Liver (tissue), 9 donors: ENCODE results near the gene GLMN. TPM values are rescaled to one million over a fixed set of nuclear protein-coding genes. Genes with fewer than 3 reads are reported as not detected.
"Not testable (repeated sequence)": the region's sequence is repeated elsewhere in the genome, so short reads cannot be mapped to it uniquely, and the experiment has no call there.

Experiments used
- DNase-seq: peaks from one replicate; pipeline ENCODE4 v3.0.0-alpha.2; 2017; ENCODE audit warnings: low spot score
- H3K27ac ChIP-seq, 2 donors: one replicate each; pipeline ENCODE4 v1.7.0; 2013; ENCODE audit warnings: inconsistent platforms in 2 of 2, low read length in 2 of 2, control low read depth in 1 of 2, low read depth in 1 of 2, mild to moderate bottlenecking in 1 of 2
- H3K27me3 ChIP-seq, 4 donors: one replicate each; pipeline versions ENCODE4 v1.6.1 to v1.7.0; 2013; ENCODE audit warnings: low read length in 3 of 4, inconsistent platforms in 1 of 4, mild to moderate bottlenecking in 1 of 4, moderate library complexity in 1 of 4; ENCODE audit not compliant: control insufficient read depth in 4 of 4, insufficient read depth in 4 of 4
- H3K36me3 ChIP-seq, 4 donors: one replicate each; pipeline versions ENCODE4 v1.6.1 to v1.7.0; 2013; ENCODE audit warnings: low read length in 3 of 4, mild to moderate bottlenecking in 3 of 4, low read depth in 1 of 4, moderate library complexity in 1 of 4; ENCODE audit not compliant: control insufficient read depth in 4 of 4, insufficient read depth in 3 of 4
- H3K4me1 ChIP-seq, 4 donors: one replicate each; pipeline versions ENCODE4 v1.6.1 to v1.7.0; 2013; ENCODE audit warnings: low read length in 3 of 4, mild to moderate bottlenecking in 3 of 4, moderate library complexity in 1 of 4; ENCODE audit not compliant: control insufficient read depth in 4 of 4, insufficient read depth in 4 of 4
- H3K4me3 ChIP-seq, 3 donors: one replicate each; pipeline versions ENCODE4 v1.6.1 to v1.7.0; 2013; ENCODE audit warnings: low read length in 3 of 3, control low read depth in 1 of 3, low read depth in 1 of 3, mild to moderate bottlenecking in 1 of 3
- H3K9ac ChIP-seq, 2 donors: one replicate each; pipeline ENCODE4 v1.7.0; 2013; ENCODE audit warnings: low read length in 2 of 2, mild to moderate bottlenecking in 2 of 2, moderate library complexity in 2 of 2, control low read depth in 1 of 2, low read depth in 1 of 2
- H3K9me3 ChIP-seq, 4 donors: one replicate each; pipeline versions ENCODE4 v1.6.1 to v1.7.0; 2013; ENCODE audit warnings: low read length in 3 of 4; ENCODE audit not compliant: control insufficient read depth in 4 of 4
- EGR1 ChIP-seq, 2 donors: IDR thresholded peaks; 2 replicates each; pipeline ENCODE4 v1.6.1; 2016 to 2018; ENCODE audit warnings: antibody characterized with exemption in 2 of 2, low read depth in 2 of 2
- FOXA1 ChIP-seq: IDR thresholded peaks from 2 replicates; pipeline ENCODE4 v1.6.1; 2016; ENCODE audit warnings: antibody characterized with exemption
- FOXA2 ChIP-seq: IDR thresholded peaks from 2 replicates; pipeline ENCODE4 v1.6.1; 2016; ENCODE audit warnings: antibody characterized with exemption
- GABPA ChIP-seq, 2 donors: IDR thresholded peaks in 1 of 2; conservative IDR thresholded peaks in 1 of 2; 2 replicates each; pipeline ENCODE4 v1.6.1; 2016; ENCODE audit warnings: antibody characterized with exemption in 2 of 2, mild to moderate bottlenecking in 1 of 2, moderate library complexity in 1 of 2
- HNF4A ChIP-seq, 2 donors: conservative IDR thresholded peaks; 2 replicates each; pipeline ENCODE4 v1.6.1; 2016; ENCODE audit warnings: antibody characterized with exemption in 2 of 2, mild to moderate bottlenecking in 2 of 2
- HNF4G ChIP-seq: IDR thresholded peaks from 2 replicates; pipeline ENCODE4 v1.6.1; 2016; ENCODE audit warnings: antibody characterized with exemption
- JUND ChIP-seq, 2 donors: IDR thresholded peaks; 2 replicates each; pipeline ENCODE4 v1.6.1; 2016; ENCODE audit warnings: antibody characterized with exemption in 2 of 2
- NR2F2 ChIP-seq: IDR thresholded peaks from 2 replicates; pipeline ENCODE4 v1.6.1; 2016; ENCODE audit warnings: antibody characterized with exemption
- RAD21 ChIP-seq, 2 donors: IDR thresholded peaks; 2 replicates each; pipeline ENCODE4 v1.6.1; 2016; ENCODE audit warnings: antibody characterized with exemption in 2 of 2, mild to moderate bottlenecking in 2 of 2
- RXRA ChIP-seq, 2 donors: IDR thresholded peaks; 2 replicates each; pipeline ENCODE4 v1.6.1; 2017 to 2018; ENCODE audit warnings: antibody characterized with exemption in 2 of 2, mild to moderate bottlenecking in 1 of 2
- SP1 ChIP-seq: IDR thresholded peaks from 2 replicates; pipeline ENCODE4 v1.6.1; 2018; ENCODE audit warnings: antibody characterized with exemption, mild to moderate bottlenecking
- TAF1 ChIP-seq: conservative IDR thresholded peaks from 2 replicates; pipeline ENCODE4 v1.6.1; 2016; ENCODE audit warnings: antibody characterized with exemption, mild to moderate bottlenecking
- YY1 ChIP-seq: IDR thresholded peaks from 2 replicates; pipeline ENCODE4 v1.6.1; 2016; ENCODE audit warnings: antibody characterized with exemption, mild to moderate bottlenecking
- WGBS: extraction: QIAGEN DNeasy Blood & Tissue Kit; methylation state at CpG from one replicate; pipeline ENCODE4 v1.1.7; 2013; 5-methylcytosine and 5-hydroxymethylcytosine counted together
- polyA plus RNA-seq, 2 donors: library from polyadenylated mRNA; stranded (reverse) in 1 of 2; unstranded in 1 of 2; fragments of 200-250 nt in 1 of 2; fragments of >200 nt in 1 of 2; fragmentation: Nextera tagmentation in 1 of 2; extraction: Ambion mirVana in 1 of 2; gene quantifications; one replicate each; pipeline versions ENCODE4 v1.2.1 to v1.2.3, GENCODE V29; 2013 to 2015
- total RNA-seq, 2 donors: library from RNA; depleted of rRNA; stranded (reverse); fragments of >200 nt; gene quantifications; one replicate each; pipeline ENCODE4 v1.2.3, GENCODE V29; 2014
- TF ChIP-seq, protein P1 (sequence below): IDR thresholded peaks from 2 replicates; pipeline ENCODE4 v1.6.1; 2016; ENCODE audit warnings: antibody characterized with exemption
- TF ChIP-seq, protein P2 (sequence below): fragments of 150-350 bp; IDR thresholded peaks from 2 replicates; pipeline ENCODE4 v1.5.1; 2017; ENCODE audit warnings: improper control_type of control experiment, low read depth, low read length; ENCODE audit not compliant: missing input control
- TF ChIP-seq, protein P3 (sequence below): IDR thresholded peaks from 2 replicates; pipeline ENCODE4 v1.6.1; 2016; ENCODE audit warnings: antibody characterized with exemption
- TF ChIP-seq, protein P4 (sequence below): IDR thresholded peaks from 2 replicates; pipeline ENCODE4 v1.6.1; 2016; ENCODE audit warnings: antibody characterized with exemption
- TF ChIP-seq, protein P5 (sequence below): IDR thresholded peaks from 2 replicates; pipeline ENCODE4 v1.6.1; 2016; ENCODE audit warnings: antibody characterized with exemption, mild to moderate bottlenecking
- donor health status: healthy.
- donor health status: healthy.
- donor health status: healthy.
- donor health status: healthy.
- donor health status: healthy.

The GLMN gene
- total and polyA plus RNA-seq, 4 donors = 1.1 to 3.7 (median 3.2) TPM

DNA sequence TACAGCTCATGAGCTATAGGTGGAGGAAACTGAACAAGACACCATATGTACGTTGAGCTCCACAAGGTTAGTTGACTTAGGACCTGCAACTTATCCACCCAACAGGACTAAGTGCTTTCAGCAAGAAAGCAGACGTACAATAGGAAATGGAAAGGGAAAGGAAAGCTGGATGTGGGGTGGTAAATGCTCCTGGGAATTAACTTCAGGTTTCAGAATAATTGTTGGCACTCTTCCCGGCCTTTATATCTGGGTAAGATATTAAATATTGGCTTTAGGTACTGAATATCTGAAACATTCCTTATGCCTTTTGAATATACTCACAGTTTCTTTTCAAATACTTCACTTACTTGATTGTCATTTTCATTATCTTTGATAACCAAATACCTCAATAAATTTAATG, 36.3 kb downstream of the GLMN start:
- peaks cover 2 to 6% (median 4%) of the 10 kb centered on the region in 4 donors for H3K36me3 ChIP-seq
- no peaks in the 10 kb centered on the region for H3K27me3 ChIP-seq
- WGBS = 96% methylated on average over 3 of the region's 3 CpGs
- H3K27ac ChIP-seq = no peak overlapping the region
- no peak for DNase-seq
- no peak overlapping the region for H3K9ac ChIP-seq
- TF ChIP-seq JUND (IDR thresholded peaks at IDR 0.05) = no peak
- no peak for TF ChIP-seq RXRA (IDR thresholded peaks at IDR 0.05)
- TF ChIP-seq HNF4G = no peak
- TF ChIP-seq, protein P1, sequence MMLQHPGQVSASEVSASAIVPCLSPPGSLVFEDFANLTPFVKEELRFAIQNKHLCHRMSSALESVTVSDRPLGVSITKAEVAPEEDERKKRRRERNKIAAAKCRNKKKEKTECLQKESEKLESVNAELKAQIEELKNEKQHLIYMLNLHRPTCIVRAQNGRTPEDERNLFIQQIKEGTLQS = no peak
- no peak for TF ChIP-seq NR2F2
- no peak for TF ChIP-seq YY1
- no peak for TF ChIP-seq SP1
- no peak for TF ChIP-seq FOXA1
- no peak for TF ChIP-seq HNF4A (conservative IDR thresholded peaks at IDR 0.05)
- H3K4me1 ChIP-seq = no peaks in the 10 kb centered on the region
- H3K9me3 ChIP-seq = no peaks in the 10 kb centered on the region
- H3K4me3 ChIP-seq = no peak overlapping the region

DNA sequence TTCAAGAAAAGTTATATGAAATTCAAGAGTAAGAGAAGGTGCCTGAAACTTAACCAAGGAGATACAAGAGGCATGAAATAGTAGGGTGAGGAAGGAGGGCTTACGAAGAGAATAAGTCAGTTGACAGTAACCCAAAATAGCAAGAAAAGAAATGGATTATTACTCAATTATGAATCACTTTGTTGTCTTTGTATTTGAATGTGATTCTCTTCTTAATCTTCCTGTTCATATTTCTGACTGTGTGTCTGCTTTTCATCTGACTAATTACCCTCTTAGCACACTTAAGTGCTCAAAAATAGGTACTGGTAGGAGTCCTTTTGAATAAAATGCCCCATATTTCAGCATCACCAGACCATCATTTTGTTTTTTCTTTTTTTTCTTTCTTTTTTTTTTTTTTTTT, 39.4 kb downstream of the GLMN start:
- H3K36me3 ChIP-seq = peaks cover 2 to 6% (median 4%) of the 10 kb centered on the region in 4 donors
- H3K9ac ChIP-seq = no peak overlapping the region
- H3K27ac ChIP-seq = no peak overlapping the region
- H3K4me3 ChIP-seq = no peak overlapping the region
- no peaks in the 10 kb centered on the region for H3K27me3 ChIP-seq
- no peaks in the 10 kb centered on the region for H3K9me3 ChIP-seq
- no peaks in the 10 kb centered on the region for H3K4me1 ChIP-seq
- TF ChIP-seq, protein P2, sequence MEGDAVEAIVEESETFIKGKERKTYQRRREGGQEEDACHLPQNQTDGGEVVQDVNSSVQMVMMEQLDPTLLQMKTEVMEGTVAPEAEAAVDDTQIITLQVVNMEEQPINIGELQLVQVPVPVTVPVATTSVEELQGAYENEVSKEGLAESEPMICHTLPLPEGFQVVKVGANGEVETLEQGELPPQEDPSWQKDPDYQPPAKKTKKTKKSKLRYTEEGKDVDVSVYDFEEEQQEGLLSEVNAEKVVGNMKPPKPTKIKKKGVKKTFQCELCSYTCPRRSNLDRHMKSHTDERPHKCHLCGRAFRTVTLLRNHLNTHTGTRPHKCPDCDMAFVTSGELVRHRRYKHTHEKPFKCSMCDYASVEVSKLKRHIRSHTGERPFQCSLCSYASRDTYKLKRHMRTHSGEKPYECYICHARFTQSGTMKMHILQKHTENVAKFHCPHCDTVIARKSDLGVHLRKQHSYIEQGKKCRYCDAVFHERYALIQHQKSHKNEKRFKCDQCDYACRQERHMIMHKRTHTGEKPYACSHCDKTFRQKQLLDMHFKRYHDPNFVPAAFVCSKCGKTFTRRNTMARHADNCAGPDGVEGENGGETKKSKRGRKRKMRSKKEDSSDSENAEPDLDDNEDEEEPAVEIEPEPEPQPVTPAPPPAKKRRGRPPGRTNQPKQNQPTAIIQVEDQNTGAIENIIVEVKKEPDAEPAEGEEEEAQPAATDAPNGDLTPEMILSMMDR = no peak
- TF ChIP-seq FOXA2 (no peak), YY1 (no peak), HNF4G (no peak), RAD21 (IDR thresholded peaks at IDR 0.05) (no peak), TAF1 (no peak), GABPA (IDR thresholded peaks at IDR 0.05 in 1 of 2, conservative IDR thresholded peaks at IDR 0.05 in 1 of 2) (no peak), HNF4A (conservative IDR thresholded peaks at IDR 0.05) (no peak), NR2F2 (no peak), SP1 (no peak), RXRA (IDR thresholded peaks at IDR 0.05) (no peak), EGR1 (IDR thresholded peaks at IDR 0.05; ENCODE audit: low read depth in 2 of 2) (no peak), JUND (IDR thresholded peaks at IDR 0.05) (no peak)
- TF ChIP-seq, protein P3, sequence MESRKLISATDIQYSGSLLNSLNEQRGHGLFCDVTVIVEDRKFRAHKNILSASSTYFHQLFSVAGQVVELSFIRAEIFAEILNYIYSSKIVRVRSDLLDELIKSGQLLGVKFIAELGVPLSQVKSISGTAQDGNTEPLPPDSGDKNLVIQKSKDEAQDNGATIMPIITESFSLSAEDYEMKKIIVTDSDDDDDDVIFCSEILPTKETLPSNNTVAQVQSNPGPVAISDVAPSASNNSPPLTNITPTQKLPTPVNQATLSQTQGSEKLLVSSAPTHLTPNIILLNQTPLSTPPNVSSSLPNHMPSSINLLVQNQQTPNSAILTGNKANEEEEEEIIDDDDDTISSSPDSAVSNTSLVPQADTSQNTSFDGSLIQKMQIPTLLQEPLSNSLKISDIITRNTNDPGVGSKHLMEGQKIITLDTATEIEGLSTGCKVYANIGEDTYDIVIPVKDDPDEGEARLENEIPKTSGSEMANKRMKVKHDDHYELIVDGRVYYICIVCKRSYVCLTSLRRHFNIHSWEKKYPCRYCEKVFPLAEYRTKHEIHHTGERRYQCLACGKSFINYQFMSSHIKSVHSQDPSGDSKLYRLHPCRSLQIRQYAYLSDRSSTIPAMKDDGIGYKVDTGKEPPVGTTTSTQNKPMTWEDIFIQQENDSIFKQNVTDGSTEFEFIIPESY = no peak
- TF ChIP-seq, protein P1 = no peak
- TF ChIP-seq, protein P4, sequence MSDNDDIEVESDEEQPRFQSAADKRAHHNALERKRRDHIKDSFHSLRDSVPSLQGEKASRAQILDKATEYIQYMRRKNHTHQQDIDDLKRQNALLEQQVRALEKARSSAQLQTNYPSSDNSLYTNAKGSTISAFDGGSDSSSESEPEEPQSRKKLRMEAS = no peak
- TF ChIP-seq, protein P5, sequence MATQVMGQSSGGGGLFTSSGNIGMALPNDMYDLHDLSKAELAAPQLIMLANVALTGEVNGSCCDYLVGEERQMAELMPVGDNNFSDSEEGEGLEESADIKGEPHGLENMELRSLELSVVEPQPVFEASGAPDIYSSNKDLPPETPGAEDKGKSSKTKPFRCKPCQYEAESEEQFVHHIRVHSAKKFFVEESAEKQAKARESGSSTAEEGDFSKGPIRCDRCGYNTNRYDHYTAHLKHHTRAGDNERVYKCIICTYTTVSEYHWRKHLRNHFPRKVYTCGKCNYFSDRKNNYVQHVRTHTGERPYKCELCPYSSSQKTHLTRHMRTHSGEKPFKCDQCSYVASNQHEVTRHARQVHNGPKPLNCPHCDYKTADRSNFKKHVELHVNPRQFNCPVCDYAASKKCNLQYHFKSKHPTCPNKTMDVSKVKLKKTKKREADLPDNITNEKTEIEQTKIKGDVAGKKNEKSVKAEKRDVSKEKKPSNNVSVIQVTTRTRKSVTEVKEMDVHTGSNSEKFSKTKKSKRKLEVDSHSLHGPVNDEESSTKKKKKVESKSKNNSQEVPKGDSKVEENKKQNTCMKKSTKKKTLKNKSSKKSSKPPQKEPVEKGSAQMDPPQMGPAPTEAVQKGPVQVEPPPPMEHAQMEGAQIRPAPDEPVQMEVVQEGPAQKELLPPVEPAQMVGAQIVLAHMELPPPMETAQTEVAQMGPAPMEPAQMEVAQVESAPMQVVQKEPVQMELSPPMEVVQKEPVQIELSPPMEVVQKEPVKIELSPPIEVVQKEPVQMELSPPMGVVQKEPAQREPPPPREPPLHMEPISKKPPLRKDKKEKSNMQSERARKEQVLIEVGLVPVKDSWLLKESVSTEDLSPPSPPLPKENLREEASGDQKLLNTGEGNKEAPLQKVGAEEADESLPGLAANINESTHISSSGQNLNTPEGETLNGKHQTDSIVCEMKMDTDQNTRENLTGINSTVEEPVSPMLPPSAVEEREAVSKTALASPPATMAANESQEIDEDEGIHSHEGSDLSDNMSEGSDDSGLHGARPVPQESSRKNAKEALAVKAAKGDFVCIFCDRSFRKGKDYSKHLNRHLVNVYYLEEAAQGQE = no peak
- WGBS = 96% methylated on average over 1 of the region's 1 CpG
- DNase-seq = no peak

DNA sequence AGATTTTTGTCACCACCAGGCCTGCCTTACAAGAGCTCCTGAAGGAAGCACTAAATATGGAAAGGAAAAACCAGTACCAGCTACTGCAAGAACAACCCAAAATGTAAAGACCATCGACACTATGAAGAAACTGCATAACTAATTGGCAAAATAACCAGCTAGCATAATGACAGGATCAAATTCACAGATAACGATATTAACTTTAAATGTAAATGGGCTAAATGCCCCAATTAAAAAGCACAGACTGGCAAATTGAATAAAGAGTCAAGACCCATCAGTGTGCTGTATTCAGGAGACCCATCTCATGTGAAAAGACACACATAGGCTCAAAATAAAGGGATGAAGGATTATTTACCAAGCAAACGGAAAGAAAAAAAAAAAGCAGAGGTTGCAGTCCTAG, 44.1 kb downstream of the GLMN start:
- H3K9ac ChIP-seq, H3K27ac ChIP-seq, H3K4me3 ChIP-seq, DNase-seq, H3K9me3 ChIP-seq, H3K4me1 ChIP-seq, H3K27me3 ChIP-seq, H3K36me3 ChIP-seq: not testable (repeated sequence)
- WGBS = 63% methylated on average over 3 of the region's 3 CpGs
